Left ventricle myocardium inferior (tissue), 1 donor: ENCODE data around the gene ATP6V0E2. TPM values are rescaled to one million over a fixed set of nuclear protein-coding genes. Genes with fewer than 3 reads are reported as not detected.

Experiments used
- DNase-seq: peaks from one replicate; pipeline ENCODE4 v3.0.0-alpha.2; 2020
- H3K27ac ChIP-seq: fragments of 200-600 bp; replicated peaks from 2 replicates; pipeline ENCODE4 v1.8.0; 2021
- H3K27me3 ChIP-seq: fragments of 200-600 bp; 2 replicates; pipeline ENCODE4 v1.8.0; 2021; ENCODE audit warnings: low read depth
- H3K36me3 ChIP-seq: fragments of 200-600 bp; 2 replicates; pipeline ENCODE4 v1.8.0; 2021
- H3K4me1 ChIP-seq: fragments of 200-600 bp; 2 replicates; pipeline ENCODE4 v1.8.0; 2021
- H3K4me3 ChIP-seq: fragments of 200-600 bp; 2 replicates; pipeline ENCODE4 v1.8.0; 2021; ENCODE audit warnings: mild to moderate bottlenecking, moderate library complexity
- H3K9me3 ChIP-seq: fragments of 200-600 bp; replicated peaks from 2 replicates; pipeline ENCODE4 v1.8.0; 2021
- CTCF ChIP-seq: fragments of 200-600 bp; IDR thresholded peaks from 2 replicates; pipeline ENCODE4 v1.8.0; 2021; ENCODE audit warnings: antibody characterized with exemption, mild to moderate bottlenecking, borderline replicate concordance
- intact Hi-C: fragments of 100-400 bp; cut with micrococcal nuclease; formaldehyde crosslinking; loops from one replicate; pipeline ENCODE4 v1.11.0; 2022
- total RNA-seq: library from RNA; stranded (reverse); fragmentation: NEBNext Ultra II Directional; extraction: Animal tissue kit (Norgen Biotek cat#: 25700); gene quantifications from one replicate; pipeline ENCODE4 v1.2.1, GENCODE V29; 2021
- donor health status: DM: no; HTN: yes; CAD: no; lungs with severe emphysema.

The ATP6V0E2 gene
- total RNA-seq, 1 donor from 2014 or later = 120 TPM

DNA sequence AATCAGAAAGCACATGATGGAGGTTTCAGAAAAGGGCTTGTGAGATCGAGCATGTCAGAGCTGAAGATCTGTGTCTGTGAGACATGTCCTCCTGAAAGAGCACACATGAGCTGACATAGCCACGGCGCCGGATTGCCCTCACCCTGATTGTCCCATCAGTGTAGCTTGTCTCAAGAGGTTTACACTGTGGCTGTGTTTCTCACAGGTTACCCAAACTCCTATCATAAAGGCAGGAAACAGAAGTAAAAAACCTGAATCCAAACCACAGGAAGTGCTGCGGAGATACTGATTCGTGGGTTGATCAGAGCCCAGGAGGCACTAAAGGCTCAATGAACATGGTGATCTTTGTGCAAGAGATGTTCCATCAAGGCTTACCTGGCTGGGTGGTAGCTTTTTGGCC, 3.9 kb upstream of the ATP6V0E2 start:
- Histone ChIP-seq H3K4me1 (peaks cover 79% of the 10 kb centered on the region), H3K4me3 (no peak overlapping the region), H3K9me3 (no peaks in the 10 kb centered on the region), H3K27ac (no peak overlapping the region), H3K36me3 (peaks cover 5% of the 10 kb centered on the region), H3K27me3 (no peaks in the 10 kb centered on the region)
- DNase-seq = no peak
- intact Hi-C loops = no loop called here
- no peak for TF ChIP-seq CTCF

DNA sequence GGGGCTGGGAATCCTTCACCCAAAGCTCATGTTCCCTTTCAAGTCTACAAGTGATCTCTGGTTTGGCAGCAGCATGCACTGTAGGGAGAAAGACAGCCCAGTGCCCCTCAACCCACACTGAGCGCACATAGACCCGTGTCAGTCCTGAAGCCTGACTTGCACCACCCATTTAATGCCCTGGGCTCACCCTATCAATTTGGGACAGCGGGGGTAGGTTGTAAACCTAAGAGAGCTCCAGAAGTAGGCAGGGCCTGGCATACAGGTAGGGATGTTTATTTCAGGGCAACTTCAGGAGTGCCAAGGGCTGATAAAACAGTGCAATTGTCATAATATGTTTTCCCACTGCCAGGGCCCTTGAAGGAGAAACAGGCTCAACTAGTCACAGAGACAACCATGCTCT, 3.5 kb upstream of the ATP6V0E2 start:
- H3K27me3 ChIP-seq = no peaks in the 10 kb centered on the region
- H3K9me3 ChIP-seq = no peaks in the 10 kb centered on the region
- intact Hi-C loops = no loop called here
- H3K27ac ChIP-seq = no peak overlapping the region
- no peak for TF ChIP-seq CTCF
- peaks cover 5% of the 10 kb centered on the region for H3K36me3 ChIP-seq
- no peak for DNase-seq
- H3K4me1 ChIP-seq = peaks cover 83% of the 10 kb centered on the region
- no peak overlapping the region for H3K4me3 ChIP-seq

DNA sequence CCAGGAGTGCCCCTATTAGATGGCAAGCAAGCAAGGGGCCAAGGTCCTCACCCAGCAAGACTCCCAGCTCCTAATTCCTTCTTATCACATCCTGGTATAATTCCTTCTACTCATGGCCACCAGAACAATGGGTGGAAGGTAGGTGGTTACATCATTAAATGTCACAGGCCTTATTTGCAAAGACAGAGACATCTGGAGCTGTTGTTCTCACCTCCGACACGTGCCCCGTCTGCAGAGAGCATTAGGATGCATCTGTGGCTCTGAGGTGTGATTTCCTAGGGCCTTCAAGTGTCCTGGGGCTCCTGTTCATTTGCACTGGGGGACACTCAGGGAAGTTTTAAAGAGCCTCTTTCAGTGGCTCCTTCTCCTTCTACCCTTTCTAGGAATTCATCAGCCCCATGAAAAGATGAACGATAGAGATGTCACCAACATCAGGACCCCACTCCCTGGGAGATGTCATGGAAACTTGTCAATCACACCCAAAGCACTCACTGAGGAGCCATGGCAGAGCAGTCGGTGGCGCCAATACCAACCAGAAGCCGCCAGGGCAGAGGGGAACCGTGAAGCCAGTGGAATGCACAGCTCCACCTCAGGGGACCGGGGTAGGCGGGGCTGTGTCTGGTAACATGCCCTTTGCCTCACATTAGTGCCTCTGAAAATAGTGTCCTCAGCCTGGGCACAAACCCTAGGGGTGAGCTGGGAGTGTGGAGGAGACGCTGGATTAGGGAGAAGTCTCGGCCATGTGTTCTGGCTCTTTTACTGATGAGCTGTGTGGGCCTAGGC, 2.9 kb upstream of the ATP6V0E2 start:
- intact Hi-C loops = no loop called here
- Histone ChIP-seq H3K4me3 (no peak overlapping the region), H3K36me3 (peaks cover 5% of the 10 kb centered on the region), H3K27ac (peak overlapping the region; percentile 98), H3K27me3 (no peaks in the 10 kb centered on the region), H3K4me1 (peaks cover 86% of the 10 kb centered on the region), H3K9me3 (no peaks in the 10 kb centered on the region)
- no peak for TF ChIP-seq CTCF
- DNase-seq = no peak

DNA sequence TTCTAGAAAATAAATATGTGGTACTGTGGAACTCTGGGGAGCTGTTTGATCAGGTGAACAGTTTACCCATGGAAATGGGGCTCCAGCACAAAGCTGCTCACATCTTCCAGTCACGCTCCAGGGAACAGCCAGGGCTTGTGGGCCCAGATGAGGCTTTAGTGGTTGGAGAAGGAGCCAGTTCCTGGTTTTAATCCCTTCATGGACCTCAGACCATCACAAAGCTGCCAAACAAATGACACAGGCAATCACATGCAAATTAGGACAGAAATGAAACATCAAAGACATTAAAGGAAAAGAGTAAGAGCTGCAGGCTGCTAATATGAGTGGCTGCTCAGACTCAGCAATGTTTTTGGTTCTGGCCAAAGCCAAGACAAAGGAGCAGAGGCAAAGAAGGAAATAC, 2.2 kb upstream of the ATP6V0E2 start:
- no peaks in the 10 kb centered on the region for H3K9me3 ChIP-seq
- no peaks in the 10 kb centered on the region for H3K27me3 ChIP-seq
- DNase-seq = no peak
- no peaks in the 10 kb centered on the region for H3K36me3 ChIP-seq
- no peak overlapping the region for H3K4me3 ChIP-seq
- intact Hi-C loops = no loop called here
- H3K27ac ChIP-seq = peak overlapping the region; percentile 98
- H3K4me1 ChIP-seq = peaks cover 84% of the 10 kb centered on the region
- no peak for TF ChIP-seq CTCF

DNA sequence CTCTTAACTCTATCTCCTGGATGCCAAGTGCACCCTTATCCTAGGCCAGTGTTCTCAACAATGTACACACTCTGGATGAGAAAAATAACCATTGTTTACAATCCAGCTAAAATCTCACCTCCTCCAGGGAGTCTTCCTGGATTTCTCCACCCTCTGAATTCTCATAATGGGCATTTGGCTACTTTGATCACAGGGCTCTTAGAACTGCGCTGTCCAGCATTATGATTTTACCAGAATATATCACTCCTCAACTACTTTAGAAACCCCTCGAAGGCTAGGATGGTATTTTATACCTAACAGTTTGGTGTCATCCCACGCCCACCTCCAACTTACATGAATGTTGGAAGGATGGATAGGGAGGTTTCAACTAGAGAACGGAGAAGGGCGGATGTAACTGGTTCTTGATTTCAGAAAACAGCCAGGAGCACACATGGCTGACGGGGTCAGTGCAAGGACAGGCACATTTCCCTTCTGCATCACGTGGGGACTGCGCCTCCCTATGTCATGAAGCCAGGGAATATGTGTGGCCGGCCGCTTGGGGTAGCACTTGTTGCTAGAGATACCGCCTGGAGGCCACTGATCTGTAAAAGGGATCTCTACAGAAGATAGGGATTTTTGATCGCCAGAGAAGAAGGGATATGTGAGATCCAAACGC, 1.2 kb upstream of the ATP6V0E2 start:
- peaks cover 77% of the 10 kb centered on the region for H3K4me1 ChIP-seq
- H3K9me3 ChIP-seq = no peaks in the 10 kb centered on the region
- peak overlapping the region; percentile 98 for H3K4me3 ChIP-seq
- peak; percentile 46 for TF ChIP-seq CTCF
- H3K27me3 ChIP-seq = no peaks in the 10 kb centered on the region
- peak; percentile 84 for DNase-seq
- peak overlapping the region; percentile 98 for H3K27ac ChIP-seq
- H3K36me3 ChIP-seq = no peaks in the 10 kb centered on the region
- intact Hi-C loops = no loop called here
